Renal pelvis (tissue), 4 donors: ENCODE results near the gene GATA2. TPM values are rescaled to one million over a fixed set of nuclear protein-coding genes. Genes with fewer than 3 reads are reported as not detected.

Experiments
- DNase-seq: peaks from one replicate; pipeline ENCODE4 v3.0.0-alpha.2; 2013
- polyA plus RNA-seq, 3 donors: library from polyadenylated mRNA; unstranded; fragments of 120-200 nt; gene quantifications; one replicate each; pipeline ENCODE4 v1.2.1, GENCODE V29; 2013; ENCODE audit not compliant: insufficient read length in 3 of 3

Gene GATA2
- polyA plus RNA-seq, 3 donors: 33.8 to 50.6 (median 46.3) TPM

- no peak for DNase-seq
These were observed 34.1 kb downstream of the GATA2 start for GRCh38 chr3:128458746-128459460.

GRCh38 chr3:128457937-128458336, 35.1 kb downstream of the GATA2 start:
- no peak for DNase-seq

- peak; percentile 23 for DNase-seq
These were observed 36.0 kb downstream of the GATA2 start for GRCh38 chr3:128456776-128457715.

- no peak for DNase-seq
These were observed 36.9 kb downstream of the GATA2 start for GRCh38 chr3:128455786-128456748.

- DNase-seq: no peak
These were observed 37.9 kb downstream of the GATA2 start for GRCh38 chr3:128455116-128455515.

- DNase-seq: no peak
These were observed 38.7 kb downstream of the GATA2 start for GRCh38 chr3:128454310-128454618.

- DNase-seq: no peak
These were observed 39.3 kb downstream of the GATA2 start for GRCh38 chr3:128453501-128454309.

GRCh38 chr3:128452678-128453275, 40.2 kb downstream of the GATA2 start:
- DNase-seq: no peak

GRCh38 chr3:128452120-128452519, 40.9 kb downstream of the GATA2 start:
- no peak for DNase-seq

GRCh38 chr3:128449111-128449638, 43.8 kb downstream of the GATA2 start:
- DNase-seq: no peak

- no peak for DNase-seq
These were observed 44.5 kb downstream of the GATA2 start for GRCh38 chr3:128448491-128448890.

- DNase-seq: no peak
These were observed 45.4 kb downstream of the GATA2 start for GRCh38 chr3:128447561-128448013.

- no peak for DNase-seq
These were observed 46.2 kb downstream of the GATA2 start for GRCh38 chr3:128446821-128447220.

- no peak for DNase-seq
These were observed 47.6 kb downstream of the GATA2 start for GRCh38 chr3:128445357-128445756.

GRCh38 chr3:128443771-128444170, 49.2 kb downstream of the GATA2 start:
- DNase-seq: no peak

GRCh38 chr3:128442949-128443348, 50.1 kb downstream of the GATA2 start:
- DNase-seq: no peak

- DNase-seq: no peak
These were observed 50.9 kb downstream of the GATA2 start for GRCh38 chr3:128442070-128442469.

GRCh38 chr3:128439226-128439625, 53.8 kb downstream of the GATA2 start:
- no peak for DNase-seq

- DNase-seq: no peak
These were observed 54.4 kb downstream of the GATA2 start for GRCh38 chr3:128438488-128439072.

GRCh38 chr3:128436214-128436613, 56.8 kb downstream of the GATA2 start:
- DNase-seq: no peak
